Measurements from ENCODE around the gene MYO1E.

Gene MYO1E

GRCh38 chr15:59223736-59224135, 148.9 kb downstream of the MYO1E start:
- DNase-seq: no peak

- DNase-seq: no peak
Measured at GRCh38 chr15:59222906-59223550, 149.6 kb downstream of the MYO1E start.

DNA sequence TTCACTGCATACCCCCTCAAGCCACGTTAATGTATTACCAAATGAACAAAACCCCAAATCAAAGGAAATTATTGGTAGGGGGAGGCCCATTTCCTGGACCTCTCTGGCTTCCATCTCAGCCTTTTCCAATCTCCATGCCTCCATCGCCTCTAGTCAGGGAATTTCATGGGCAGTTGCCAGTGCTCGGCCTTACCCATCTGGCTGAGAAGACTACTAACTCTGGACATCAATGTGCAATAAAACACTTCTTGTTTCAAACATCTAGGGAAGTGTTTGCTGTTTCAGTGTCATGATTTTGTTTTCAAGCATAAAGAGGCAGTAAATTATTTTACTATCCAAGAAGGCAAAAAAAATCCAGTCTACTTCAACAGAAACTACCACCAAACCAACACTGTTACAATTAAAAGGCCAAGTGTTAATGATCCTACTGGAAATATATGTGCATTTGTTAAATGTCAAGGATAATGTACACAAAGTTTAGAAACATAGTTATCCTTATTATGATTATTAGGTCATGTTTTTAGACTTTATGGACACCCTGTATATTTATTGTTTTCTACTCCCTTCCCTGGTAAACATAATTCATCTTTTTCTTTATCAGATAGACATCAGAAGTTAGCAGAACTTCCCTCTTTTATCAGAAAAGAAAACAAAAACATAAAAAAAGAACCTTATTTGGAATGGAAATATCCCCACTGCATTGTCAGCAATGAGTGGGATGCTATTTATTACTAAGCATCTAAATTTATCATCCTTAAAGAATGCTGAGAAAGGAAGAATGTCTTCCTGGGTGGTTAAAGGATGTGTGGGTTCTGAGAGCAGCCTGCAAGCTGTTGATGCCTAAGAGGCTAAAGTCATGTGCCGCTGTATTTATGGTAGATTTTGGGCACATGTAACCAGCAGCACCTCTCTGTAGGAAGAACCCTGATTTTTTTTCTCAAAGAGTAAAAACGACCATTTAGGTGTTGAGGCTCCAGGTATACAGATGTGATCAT, 150.9 kb downstream of the MYO1E start:
- DNase-seq: no peak

GRCh38 chr15:59218710-59219109, 154.0 kb downstream of the MYO1E start:
- DNase-seq: no peak

GRCh38 chr15:59217876-59218498, 154.7 kb downstream of the MYO1E start:
- DNase-seq: no peak

GRCh38 chr15:59216911-59217310, 155.8 kb downstream of the MYO1E start:
- DNase-seq: no peak

DNA sequence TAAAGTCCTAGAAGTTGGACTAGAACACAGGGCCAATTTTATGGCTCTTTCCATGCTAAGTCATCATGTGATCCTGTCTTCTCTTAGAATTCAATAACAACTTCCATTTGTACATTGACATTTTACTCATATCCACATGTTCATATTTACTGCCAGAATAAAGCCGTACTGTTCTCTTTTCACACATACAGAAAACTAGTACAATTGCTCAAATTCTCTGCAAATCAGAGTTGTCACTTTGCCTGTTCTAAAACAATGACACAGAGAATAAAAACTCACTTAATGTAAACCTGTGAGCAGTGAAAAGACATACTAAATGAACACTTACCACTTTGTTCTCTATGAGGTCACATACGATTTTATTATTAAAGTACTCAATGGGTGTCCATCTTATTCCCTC, 162.5 kb downstream of the MYO1E start:
- no peak for DNase-seq

DNA sequence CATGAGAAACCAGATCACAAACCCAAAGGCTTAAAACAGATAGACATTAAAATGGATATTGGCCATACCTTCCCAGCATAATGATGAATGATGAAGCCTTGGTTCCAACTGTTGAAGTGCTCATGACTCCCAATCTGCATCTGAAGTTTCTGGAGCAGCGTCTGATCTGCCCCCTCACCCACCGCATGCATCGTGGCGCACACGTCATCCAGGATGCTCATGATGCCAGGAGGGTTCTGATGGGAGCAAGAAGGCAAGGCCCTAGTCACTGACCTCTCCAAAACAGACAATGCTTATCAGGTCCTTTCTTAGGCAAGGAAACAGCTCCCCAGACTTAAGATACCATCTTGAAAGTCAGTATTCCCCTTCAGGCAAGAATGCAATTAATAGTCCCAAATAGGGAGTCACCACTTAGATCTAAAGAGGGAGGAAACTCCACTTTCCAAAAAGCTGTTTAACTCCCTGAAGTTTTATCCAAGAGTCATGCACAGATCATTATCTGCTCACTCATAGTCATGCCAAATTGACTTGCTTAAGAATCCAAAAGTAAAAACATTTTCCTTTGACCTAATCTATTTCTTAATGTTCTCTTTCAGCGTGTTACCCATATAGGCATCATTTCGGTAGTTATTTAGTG, 163.9 kb downstream of the MYO1E start:
- no peak for DNase-seq

DNA sequence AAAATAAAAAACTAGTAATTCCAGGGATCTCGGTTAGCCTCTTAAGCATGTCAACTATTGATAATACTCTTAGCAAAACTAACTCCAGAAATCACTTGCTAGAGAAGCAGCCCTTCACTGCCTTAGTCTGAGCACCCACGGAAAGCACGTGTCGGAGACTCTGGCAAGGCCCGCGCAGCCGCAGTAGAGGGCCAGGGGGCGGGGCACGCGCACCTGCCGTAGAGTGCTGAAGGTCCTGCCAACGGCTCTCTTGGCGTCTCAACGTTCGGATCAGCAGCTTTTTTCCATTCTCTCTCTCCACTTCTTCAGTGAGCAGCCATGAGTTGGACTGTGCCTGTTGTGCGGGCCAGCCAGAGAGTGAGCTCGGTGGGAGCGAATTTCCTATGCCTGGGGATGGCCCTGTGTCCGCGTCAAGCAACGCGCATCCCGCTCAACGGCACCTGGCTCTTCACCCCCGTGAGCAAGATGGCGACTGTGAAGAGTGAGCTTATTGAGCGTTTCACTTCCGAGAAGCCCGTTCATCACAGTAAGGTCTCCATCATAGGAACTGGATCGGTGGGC, 166.0 kb downstream of the MYO1E start, which contains the start of gene LDHAL6B:
Gene LDHAL6B (plus strand): TSS at position 221 of the 561 bp plus-strand sequence. CDS start 98 bp downstream, at position 319.
- DNase-seq: no peak

DNA sequence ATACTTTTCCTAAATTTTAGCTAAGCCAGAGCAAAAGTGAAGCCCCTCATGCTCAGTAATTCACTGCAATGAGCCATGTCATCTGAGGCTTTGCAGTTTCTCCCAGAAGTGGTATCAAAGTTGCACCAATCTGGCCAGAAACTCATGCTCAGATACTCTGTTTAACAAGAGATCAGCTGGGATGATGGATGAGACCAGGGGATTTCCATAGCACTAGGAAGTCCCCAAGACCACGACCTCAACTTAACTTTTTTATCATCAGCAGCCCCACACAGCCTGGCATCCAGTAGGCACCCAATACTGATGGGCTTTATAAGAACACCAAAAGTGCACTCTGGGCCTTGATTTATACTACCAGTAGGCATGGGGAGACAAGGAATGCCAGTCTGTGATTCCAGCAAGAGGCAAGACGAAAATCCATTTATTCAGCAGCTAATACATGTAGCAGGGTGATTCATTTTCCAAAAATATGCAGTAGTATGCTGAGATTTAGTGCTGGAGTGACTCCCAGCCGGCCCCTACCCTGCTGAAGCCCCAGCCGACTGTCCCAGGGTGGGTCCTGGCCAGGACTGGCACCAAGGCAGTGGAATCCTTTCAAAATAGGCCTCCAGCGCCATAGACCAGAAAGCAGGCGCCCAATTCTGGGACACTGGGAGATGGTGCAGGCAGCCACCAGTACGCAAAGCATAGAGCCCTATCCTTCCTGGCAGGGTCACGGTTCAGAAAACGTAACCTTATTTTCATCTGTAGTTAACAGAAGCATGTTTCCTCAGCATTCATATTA, 166.6 kb downstream of the MYO1E start:
- no peak for DNase-seq

DNA sequence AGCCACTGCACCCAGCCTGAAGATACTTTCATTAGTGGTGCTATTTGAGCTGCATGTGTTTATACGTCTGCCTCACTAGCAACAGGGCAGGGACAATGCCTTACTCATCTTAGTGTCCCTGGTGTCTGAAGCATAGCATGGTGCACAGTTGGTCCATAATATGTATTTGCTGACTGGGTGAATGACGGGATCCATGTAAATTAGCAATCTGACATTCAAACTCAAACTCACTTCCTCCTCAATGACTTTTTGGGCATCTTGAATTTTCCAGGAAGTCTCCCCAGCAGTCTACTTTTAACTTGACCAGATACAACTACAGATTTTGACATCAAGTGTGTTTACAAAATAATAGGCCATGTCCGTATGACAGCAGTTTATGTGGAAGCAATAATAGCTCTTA, 169.0 kb downstream of the MYO1E start:
- DNase-seq: no peak

DNA sequence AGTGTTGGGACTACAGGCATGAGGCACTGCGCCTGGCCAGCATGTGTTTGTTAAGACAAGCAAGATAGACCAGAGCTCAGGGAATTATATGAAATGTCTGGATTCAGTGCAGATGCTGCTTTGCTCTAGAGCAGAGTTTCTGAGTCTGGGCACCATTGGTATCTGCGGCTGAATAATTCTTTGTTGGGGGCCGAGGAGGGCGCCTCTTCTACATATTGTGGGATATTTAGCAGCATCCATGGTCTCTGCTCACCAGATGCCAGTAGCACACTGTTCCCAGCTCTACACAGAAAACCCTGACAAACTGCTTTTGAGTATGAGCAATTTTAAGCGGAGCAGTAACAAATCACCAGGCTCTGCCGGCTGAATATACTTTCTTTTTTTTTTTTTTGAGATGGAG, 169.7 kb downstream of the MYO1E start:
- DNase-seq: no peak

GRCh38 chr15:59200560-59200959, 172.1 kb downstream of the MYO1E start:
- DNase-seq: no peak

DNA sequence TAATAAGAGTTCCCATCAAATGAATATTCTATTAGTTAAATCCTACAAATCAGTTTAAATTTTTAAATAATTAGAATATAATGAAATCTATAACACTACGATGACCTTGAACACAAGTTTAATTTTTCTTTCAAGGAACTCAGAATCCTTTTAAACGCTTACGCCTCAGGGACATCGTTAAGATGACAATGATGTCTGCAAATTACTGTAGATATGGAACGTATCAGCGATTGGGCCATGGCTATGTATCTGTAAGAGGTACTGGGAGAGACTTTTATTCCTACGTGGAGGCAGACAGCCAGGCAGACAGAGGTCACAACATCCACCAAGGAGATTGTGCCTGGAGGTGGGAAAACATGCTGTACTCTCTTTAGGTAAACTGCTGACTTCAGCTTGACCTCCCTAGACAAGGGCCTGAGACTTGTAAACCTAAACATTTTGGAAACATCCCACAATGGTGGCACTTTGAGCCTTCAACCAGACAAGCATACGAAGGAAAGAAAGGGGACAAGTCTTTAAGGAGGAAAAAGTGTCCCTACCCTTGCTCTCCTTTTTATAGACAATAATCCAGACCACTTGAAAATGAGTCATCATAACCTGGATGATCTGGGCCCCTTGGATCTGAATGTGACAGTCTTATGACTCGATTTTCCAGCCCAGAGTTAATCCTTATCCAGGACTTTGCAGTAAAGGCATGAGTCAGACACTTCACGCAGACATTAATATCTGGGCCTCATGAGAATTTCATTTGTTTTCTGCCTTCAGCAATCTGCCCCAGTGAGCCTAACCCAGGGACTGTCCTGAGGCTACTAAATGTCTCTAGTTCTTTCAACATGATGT, 172.8 kb downstream of the MYO1E start:
- no peak for DNase-seq

DNA sequence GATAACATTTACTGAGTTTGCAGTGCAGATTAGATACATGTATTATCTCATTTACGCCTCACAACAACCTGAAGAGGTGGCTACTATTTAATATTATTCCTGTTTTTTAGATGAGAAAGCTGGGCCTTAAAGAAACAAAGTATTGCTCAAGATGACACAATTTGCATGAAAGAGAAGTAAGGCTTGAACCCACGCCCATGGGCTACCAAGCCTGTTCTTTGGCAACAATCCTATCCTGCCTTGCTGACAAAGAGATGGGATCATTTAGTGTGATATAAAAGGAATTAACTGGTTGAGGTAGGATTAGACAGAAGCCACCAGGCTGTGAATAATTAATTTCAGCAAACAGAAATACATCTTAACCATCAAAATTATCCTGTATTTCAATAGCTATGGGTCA, 175.2 kb downstream of the MYO1E start:
- no peak for DNase-seq

GRCh38 chr15:59196416-59196815, 176.3 kb downstream of the MYO1E start:
- DNase-seq: no peak

- DNase-seq: no peak
Measured at GRCh38 chr15:59194639-59195325, 177.9 kb downstream of the MYO1E start.

DNA sequence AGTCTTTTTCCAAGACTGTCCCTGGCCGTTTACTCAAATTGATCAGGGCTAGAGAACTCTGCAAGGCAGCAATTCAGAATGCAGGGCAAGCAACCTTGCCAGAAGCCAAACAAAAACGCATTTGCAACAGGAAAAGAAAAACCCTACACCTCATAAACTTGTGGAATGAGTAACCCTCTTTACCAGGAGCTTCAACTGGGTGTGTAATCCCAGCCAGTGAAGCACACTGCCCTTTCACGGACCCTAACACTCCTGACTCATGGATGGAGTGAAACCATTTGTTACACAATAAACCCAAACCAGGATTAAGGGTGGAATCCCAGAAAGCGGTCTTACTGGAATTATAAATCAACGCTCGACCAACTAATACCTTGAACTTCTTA, 180.8 kb downstream of the MYO1E start:
- DNase-seq: no peak

DNA sequence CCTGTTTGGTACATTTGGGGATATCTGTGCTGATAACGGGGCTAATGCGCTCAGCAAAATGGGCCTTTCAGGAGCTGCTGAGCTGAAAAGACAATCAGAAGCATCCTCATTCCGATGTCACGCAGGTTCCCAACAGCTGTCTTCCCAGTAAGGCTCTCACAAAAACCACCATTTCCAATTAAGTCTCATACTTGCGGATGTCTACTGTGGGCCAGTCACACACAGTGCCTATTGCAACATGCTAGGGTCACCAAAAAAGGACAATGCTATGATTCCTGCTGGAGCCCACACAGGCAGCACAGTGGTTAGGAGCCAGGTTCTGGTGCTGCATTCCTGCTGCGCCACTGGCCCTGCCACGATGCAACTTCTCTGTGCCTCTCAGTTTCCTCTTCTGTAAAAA, 182.4 kb downstream of the MYO1E start:
- no peak for DNase-seq

DNA sequence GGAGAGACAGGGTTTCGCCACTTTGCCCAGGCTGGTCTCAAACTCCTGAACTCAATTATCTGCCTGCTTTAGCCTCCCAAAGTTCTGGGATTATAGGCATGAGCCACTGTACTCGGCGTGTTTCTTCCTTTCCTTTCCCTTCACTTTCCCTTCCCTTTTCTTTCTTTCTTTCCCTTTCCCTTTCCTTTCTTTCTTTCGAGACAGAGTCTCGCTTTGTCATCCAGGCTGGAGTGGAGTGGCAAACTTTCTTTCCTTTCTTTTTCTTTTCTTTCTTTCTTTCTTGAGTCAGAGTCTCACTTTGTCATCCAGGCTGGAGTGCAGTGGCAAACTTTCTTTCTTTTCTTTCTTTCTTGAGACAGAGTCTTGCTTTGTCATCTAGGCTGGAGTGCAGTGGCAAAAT, 183.4 kb downstream of the MYO1E start:
- DNase-seq: no peak

All from NCI-H2029 (cell line).